ENCODE measurements around the gene TSPAN16.

The TSPAN16 gene, protein sequence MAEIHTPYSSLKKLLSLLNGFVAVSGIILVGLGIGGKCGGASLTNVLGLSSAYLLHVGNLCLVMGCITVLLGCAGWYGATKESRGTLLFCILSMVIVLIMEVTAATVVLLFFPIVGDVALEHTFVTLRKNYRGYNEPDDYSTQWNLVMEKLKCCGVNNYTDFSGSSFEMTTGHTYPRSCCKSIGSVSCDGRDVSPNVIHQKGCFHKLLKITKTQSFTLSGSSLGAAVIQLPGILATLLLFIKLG

GRCh38 chr19:11295665-11296245, at the start of gene TSPAN16:
TSS of gene TSPAN16 (plus strand) at chr19:11296160. CDS start at chr19:11296298, 138 bp downstream.
- no peak for DNase-seq

DNA sequence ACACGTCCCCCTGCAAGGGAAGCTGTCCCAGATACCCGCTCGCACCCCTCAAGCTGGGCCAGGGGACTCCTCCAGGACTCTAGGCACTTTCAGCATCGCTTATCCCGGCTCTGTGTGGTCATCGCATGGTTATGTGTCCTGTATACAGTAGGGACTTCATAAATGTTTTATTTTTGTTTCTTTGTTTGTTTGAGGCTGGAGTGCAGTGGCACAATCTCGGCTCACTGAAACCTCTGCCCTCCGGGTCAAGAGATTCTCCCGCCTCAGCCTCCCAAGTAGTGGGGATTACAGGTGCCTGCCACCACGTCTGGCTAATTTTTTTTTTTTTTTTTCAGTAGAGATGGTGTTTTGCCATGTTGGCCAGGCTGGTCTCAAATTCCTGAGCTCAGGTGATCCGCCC, 49.0 kb upstream of the TSPAN16 start:
- no peak for DNase-seq

- no peak for DNase-seq
Measured at GRCh38 chr19:11247391-11247790, 48.6 kb upstream of the TSPAN16 start.

GRCh38 chr19:11247934-11248333, 48.0 kb upstream of the TSPAN16 start:
- DNase-seq: no peak

DNA sequence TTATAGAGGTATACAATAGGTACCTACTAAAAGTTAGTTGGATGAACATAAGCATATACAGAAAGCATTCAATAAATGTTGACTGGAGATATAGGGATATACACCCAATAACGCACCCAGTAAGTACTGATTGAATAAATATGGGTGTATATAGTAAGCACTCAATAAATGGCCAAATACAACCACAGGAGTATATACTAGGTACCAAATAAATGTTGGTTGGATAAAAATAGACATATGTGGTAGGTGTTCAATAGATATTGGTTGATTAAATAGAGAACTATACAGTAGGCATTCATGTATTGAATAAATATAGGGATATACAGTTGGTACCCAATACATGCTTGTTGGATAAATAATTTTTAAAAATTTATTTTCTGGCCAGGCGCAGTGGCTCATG, 47.1 kb upstream of the TSPAN16 start:
- no peak for DNase-seq

DNA sequence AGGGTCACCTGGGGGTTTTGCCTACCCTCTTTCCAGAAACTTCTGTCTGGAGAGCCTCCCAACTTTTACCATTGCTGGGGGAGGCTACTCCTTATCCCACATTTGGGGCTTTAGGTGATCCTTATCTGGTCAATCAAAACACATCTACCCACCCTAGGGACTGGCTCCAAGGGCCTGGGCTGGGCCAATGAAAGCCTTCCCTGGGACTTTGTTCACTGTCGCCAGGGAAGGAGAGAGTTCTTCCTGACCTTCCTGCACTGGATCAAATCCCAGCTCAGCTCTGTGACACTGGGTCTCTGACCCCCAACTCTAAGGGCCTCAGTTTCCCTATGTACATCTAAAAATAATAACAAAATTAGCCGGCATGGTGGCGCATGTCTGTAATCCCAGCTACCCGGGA, 44.7 kb upstream of the TSPAN16 start:
- no peak for DNase-seq

DNA sequence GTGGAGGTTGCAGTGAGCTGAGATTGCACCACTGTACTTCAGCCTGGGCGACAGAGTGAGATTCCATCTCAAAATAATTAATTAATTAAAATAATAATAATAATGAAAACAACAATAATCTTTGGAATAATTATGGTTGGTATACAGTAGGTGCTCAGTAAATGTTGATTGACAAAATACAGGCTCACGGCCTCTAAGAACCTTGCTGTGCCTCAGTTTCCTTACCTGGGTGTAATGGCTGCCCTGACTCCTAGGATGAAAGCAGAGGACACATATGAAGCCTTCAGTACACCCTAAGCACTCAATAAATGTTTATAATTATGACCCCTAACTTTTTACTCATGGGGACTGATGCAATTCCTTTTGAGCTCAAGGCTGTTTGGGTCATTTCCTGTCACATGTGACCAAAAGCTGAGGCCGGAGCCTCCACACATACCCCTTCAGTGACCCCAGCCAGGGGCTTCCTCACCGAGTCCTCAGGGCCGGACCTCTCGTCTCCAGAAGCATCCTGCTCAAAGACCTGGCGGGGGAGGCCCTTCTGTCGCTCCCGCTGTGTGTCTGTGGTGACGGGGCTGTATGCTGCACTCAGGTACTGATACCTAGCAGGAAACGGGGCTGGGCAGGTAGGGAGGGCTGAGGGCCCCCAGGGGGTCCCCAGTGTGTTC, 44.2 kb upstream of the TSPAN16 start:
- no peak for DNase-seq

DNA sequence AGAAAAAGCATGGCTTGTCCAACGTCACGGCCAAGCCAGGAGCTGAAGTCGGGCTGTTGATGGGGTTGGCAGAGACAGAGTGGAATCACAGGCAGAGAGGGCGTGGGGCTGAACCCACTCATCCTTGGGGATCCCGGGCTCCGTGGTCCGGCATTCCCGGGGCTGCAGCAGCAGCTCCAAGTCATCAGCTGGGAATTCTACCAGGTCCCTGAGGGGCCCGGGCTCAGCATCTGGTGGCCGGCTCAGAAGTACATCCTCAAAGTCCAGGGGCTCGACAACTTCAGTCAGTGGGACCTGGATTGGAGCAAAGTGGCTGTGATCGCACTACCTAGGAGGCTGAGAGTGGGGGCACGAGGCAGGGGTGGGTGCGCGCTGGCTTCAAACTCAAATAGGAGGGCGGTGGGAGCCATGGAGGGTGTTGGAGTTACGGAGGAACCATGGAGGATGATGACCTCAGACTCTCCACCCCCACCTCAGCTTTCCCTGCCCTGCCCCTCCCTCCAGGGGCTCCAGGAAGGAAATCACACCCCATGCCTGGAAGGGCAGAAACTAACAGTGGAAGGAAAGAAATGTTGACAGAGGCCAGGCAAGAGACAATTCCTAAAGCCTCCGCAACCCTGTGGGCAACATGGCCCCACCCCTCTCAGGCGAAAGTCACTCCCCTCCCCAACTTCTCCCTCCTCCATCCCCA, 43.1 kb upstream of the TSPAN16 start:
- DNase-seq: no peak

GRCh38 chr19:11254666-11255065, 41.3 kb upstream of the TSPAN16 start:
- DNase-seq: no peak

DNA sequence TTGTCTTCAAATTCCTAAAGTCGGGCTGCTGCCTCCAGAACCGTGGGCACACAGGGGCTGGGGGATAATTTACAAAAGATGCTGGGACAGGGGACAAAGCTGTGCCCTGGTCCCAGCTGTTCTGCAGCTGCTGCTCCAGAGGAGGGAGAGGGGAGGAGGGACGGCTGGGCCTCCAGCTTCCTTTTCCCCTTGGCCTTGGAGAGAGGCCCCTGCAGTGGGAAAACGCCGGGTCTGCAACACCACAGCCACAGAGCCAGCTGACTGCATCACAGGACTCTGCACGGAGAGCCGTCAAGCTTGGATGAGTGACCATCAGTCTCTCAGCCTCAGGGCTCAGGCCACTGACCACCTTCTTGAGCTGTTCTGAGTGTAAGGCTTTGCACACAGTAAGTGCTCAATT, 39.8 kb upstream of the TSPAN16 start:
- DNase-seq: no peak

DNA sequence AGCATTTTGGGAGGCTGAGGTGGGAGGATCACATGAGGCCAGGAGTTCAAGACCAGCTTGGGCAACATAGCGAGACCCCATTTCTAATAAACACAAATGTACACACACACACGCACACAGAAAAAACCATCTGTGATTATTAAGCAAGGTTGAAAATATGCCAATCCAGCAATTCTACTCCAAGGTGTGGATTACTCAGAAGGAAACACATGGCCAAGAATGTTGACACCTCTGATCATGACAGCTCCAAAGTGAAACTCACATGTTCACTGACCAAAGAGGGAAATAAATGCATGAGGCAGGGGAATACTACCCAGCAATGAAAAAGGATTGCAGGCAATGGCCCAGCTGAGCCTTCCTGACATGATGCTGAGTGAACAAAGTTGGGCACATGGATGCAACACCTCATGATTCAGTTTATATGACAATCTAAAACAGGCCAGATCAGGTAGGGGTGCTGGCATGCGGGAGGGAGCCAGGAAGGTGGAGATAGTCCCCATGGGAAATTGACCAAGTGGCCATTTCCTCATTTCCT, 38.0 kb upstream of the TSPAN16 start:
- DNase-seq: no peak

DNA sequence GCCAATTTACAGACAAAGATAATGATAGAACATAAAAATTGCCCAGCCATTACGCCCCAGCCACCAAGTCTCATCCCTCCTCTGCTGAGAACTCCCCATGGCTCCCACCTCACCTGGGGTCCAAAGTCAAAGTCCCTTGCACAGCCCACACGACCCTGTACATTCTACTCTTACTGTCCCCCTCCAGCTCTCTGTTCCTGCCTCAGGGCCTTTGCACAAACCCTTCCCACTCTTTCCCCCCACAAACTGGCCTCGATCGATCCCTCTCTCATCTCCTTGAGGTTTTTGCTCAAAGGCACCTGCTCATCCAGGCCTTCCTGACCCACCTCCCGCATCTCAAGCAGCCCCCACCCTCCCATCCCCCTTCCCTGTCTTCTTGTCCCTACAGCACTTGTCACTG, 35.0 kb upstream of the TSPAN16 start:
- no peak for DNase-seq

- no peak for DNase-seq
Measured at GRCh38 chr19:11261431-11261970, 34.5 kb upstream of the TSPAN16 start.

GRCh38 chr19:11261971-11262839, 33.8 kb upstream of the TSPAN16 start, which contains the start of gene DOCK6:
TSS of gene DOCK6 (minus strand) at chr19:11262524. CDS start at chr19:11262440, 84 bp downstream.
- DNase-seq: no peak

DNA sequence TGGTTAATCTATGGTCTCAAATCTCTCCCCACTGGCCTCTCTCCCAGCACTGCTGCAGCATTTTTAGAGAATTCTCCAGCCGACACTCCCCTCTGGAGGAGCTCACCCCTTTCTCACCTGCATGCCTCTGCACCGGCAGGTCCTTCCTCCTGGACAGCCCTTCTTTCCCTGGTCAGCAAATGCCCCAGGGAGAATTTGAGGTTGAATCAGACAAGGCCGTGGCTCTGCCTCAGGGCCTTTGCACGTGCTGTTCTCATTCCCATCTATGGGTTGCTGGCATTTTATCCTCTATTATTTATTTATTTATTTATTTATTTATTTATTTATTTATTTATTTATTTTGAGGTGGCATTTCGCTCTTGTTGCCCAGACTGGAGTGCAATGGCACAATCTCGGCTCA, 32.2 kb upstream of the TSPAN16 start:
- DNase-seq: no peak

DNA sequence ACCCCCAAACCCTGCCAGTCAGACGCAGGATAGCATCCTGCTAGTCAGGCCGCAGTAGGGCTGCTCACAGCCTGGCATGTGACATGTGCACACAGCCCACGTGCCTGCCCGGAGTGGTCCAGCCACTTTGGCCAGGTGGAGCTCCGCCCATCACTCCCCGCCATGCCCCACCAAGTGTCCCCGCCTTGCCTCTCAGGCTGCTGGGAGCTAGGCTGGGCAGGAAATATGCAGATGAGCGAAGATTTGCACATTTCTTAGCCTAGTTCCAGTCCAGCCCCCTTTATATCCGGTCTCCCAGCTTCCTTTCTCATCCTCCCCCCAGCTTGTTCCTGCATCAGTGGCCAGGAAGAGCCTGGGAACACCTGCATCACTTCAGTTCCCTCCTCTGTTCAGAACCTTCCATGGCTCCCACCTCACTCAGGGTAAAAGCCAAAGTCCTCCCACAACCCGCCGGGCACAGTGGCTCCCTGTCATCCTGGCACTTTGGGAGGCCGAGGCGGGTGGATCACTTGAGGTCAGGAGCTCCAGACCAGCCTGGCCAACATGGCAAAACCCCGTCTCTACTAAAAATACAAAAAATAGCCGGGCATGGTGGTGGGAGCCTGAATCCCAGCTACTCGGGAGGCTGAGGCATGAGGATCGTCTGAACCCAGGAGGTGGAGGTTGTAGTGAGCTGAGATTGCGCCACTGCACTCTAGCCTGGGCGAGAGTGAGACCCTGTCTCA, 31.3 kb upstream of the TSPAN16 start:
- no peak for DNase-seq

GRCh38 chr19:11265177-11265784, 30.7 kb upstream of the TSPAN16 start:
- no peak for DNase-seq

DNA sequence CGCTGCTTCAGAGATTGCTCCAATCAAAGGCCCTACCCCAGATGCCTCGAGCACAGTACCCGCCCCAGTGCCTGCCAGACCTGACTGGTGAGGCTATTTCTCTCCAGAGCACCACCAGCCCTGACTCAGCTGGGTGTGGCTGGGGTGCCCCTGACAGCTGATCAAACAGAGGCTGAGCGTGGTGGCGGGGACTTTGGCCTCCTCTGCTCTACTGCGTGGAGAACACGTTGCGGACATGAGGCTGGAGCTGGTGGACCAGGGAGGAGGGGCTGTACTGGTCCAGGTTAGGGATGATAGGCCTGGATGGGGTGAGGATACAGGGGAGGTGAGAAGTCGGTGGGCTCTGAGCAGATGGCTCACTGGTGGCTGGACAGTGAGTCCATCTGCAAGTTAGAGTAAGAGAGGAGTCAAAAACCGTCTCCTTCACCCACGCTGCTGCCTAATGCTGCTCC, 30.1 kb upstream of the TSPAN16 start:
- DNase-seq: no peak

DNA sequence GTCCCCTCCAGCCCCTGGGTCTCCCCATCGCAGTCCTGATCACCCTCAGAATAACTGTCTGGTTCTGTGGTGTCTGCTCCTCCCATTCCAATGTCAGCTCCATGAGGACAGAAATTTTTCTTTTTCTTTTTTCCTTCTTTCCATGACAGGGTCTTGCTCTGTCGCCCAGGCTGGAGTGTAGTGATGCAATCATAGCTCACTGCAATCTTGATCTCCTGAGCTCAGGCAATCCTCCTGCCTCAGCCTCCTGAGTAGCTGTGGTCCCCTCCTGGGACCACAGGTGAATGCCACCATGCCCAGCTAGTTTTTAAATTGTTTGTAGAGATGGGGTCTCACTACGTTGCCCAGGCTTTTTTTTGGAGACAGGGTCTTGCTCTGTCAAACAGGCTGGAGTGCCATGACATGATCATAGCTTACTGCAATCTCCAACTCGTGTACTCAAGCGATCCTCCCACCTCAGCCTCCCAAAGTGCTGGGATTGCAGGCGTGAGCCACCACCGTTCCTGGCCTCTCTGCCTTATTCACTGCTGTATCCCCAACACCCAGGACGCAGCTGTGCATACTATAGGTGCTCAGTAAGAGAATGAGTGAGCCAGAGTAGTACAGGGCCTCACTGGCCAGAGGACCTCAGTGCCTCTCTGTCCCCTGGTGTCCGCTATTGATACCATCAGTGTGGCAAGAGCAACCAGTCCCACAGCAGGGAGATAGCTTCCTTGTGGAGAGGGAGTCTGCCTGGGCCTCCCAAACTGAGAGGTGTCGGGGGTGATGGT, 28.5 kb upstream of the TSPAN16 start:
- no peak for DNase-seq

DNA sequence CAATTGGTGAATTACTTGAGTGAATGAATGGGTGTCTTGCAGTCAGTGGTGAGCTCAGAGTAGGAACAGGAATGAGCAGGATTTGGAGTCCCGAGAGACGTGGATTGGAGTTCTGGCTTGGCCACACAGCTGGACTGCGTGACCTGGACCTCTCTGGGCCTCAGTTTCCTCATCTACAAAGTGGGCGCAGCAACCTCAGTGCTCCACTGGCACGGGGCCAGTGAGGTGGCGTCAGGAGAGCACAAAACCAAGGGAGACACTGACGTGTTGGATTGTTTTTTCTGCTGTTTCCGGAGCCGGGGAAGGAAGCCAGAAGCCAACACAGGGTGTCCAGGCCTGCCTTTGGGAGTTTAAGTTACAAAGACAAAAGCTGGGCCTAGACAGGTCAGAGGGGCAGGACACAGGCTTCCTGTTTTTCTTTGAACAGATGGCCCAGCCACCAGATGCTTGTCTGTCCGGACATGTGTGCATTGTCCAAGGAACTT, 27.1 kb upstream of the TSPAN16 start:
- DNase-seq: no peak
